HG03520 (cell line): ENCODE data around the gene VEZF1.

Source experiments
- ATAC-seq: cut with Tn5 transposase; IDR thresholded peaks from one replicate; pipeline ENCODE4 v1.9.1; 2021; ENCODE audit warnings: mild to moderate bottlenecking, moderate library complexity; ENCODE audit not compliant: unreplicated experiment

The VEZF1 gene

DNA sequence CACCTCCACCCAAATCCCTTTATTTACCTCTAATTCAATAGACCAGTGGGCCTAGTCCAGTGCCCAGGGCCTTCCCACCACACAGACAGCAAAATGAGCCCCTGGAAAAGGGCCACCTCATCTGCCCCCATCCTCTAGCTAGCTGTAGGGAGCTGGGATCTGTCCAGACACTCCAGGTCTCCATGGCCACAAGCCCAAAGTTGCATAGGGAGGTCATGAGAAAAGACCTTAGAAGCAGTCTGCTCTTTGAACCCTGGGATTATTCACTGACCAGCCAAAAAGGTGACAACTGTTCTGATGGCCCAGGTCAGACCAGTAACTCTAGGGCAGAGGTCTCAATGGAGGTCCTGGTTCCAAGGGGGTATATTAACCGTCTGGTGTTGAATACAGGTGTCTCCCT is 34.8 kb downstream of the VEZF1 start:
- ATAC-seq = no peak

DNA sequence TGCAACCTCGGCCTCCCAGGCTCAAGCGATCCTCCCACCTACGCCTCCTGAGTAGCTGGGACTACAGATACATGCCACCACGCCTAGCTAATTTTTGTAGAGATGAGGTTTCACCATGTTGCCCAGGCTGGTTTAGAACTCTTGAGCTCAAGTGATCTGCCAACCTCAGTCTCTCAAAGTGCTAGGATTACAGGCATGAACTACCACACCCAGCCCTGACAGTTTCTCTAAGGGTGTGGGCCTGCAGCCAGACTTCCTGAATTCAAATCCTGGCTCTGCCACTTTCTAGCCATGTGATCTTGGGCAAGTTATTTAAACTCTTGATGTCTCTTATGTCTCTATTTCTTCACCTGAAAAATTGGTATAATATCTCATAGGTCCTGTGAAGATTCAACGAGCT is 38.4 kb downstream of the VEZF1 start:
- ATAC-seq = no peak

DNA sequence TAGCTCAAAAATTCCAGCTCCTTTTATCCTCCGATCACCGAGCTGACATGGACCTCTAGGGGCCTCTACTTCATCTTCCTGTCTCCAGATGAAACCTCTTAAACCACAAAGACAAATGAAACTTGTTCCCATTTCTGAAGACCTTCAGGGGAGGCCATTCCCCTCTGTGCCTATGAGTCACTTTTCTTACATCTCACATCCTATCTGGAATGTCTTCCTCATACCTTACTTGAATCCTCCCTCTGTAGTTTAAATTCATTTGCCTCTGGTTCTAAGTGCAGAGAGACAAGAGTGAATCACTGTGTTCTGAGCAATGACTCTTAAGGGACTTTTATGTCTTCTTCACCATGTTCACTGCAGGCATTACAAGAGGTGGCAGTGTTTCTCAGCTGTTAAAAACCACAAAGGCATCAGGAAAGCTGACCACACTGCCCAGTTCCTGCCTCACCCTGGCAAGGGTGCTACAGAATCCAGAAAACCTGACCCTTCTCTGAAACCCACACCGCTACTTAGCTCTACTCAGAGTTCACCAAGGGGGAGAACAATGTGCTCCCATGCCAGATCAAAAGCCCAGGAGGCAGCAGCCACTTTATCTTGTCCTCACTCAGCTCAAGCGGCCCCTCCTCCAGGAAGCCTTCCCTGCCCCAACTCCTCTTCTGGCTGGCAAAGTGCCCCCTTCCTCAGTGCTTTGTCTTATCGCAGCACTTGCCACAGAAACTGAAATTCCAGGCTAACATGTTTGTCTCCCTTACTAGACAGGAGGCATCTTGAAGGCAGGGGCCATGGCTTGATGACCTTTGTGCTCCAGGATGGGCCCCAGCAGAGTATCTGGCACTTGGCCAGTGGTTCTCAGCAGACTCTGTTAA is 39.3 kb downstream of the VEZF1 start:
- no peak for ATAC-seq

DNA sequence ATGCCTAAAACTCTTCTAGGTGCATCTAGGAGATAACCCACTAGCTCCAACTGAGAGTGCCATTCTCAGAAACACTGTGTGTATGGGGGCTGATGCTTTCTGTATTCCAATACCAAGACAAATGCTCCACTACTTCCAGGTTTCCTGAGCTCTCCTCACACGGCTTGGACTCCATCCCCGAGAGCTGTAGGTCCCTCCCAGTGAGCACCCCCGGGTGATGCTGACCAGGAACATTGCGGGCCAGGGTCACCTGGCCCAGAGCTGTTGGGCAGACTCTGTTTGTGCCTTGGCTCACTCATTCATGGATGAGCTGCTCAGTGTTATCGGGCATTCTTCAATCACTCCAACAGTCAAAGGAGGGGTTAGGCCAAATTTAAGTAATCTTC is 39.9 kb downstream of the VEZF1 start:
- ATAC-seq = no peak

DNA sequence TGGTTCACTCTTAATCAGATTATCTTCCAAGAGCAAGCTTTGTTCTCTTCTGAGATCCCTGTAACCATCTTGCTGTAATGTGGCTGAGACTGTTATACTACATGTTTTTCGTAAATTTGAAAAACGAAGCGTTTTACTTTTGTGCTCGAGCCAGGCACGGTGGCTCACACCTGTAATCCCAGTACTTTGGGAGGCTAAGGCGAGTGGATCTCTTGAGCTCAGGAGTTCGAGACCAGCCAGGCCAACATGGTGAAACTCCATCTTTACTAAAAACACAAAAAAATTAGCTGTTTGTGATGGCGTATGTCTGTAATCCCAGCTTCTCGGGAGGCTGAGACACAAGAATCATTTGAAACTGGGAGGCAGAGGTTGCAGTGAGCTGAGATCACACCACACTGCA is 40.7 kb downstream of the VEZF1 start:
- ATAC-seq = no peak

DNA sequence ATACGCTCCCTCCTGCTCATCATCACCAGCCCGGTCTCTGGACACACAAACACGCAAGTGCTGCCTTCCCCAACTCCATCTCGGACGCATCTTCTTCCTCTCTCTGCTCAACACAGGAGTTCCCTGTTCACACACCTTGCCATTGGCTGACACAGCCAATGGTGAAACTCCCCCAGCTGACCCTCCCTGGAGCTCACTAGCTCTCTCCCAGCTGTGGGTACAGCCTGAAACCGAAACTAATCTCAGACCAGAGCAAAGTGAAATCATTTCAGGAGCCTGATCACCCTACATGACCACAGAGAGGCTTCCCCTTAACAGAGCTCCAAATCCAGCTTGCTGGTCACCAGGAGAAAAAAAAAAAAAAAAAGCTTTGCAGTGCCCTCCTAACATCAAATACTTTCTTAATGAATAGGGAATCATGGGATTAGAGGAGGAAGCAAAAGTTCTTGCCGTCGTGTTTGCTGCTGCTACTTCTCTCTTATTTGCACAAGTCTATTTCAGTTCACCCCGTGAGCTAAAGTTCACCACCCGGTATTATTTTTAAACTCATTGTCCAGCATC is 41.2 kb downstream of the VEZF1 start:
- ATAC-seq = peak; percentile 93

DNA sequence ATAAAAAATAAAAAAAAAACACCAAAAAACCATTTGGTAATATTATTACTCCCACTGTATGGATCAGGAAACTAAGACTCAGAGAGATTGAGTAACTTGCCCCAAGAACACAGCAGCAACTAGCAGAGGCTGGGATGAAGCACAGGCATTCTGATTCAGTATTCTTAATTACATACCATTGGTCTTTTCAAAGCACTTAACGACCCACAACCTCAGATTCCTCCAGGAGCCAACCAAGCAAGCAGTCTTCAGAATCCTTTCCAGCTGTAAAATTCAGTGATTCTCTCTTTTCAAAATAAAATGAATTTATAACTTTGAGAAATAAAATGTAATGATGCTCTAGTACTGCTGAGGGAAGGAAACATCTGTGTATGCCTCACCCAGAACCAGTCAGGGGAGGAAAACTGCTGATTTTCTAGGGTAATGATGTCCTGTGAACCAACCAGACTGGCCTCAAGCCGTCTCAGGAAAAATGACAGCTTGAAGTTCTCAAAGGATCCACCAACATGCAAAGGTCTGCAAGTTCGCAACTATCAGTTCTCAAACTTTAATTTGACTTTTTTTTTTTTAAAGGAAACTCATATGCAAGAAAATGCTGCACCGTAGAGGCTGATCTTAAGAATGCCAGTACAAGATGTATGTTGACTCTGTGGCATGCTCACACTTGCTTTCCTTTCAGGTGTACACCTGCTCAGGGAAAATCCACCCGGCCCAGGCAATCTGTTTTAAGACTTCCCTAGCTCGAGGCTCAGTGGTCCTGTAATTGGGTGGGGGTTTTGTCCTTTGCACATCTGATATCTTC is 41.9 kb downstream of the VEZF1 start:
- no peak for ATAC-seq

DNA sequence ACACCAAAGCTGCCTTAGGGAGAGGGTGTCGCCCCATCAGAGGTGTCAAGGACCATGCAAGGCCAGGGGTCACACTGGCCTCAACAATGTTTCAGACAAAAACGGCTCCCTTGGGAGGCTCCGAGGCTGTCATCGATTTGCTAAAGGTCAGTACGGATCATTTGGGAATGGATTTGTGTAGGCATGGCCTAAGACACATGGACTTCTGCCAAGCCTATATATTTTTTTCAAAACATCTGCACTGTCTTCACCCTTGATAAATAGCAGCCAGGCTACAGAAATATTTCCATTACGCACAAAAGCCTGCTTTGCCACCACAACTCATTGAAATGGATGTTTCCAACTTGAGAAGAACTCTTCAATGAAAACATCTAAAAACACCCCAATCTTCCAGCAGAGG is 43.1 kb downstream of the VEZF1 start:
- no peak for ATAC-seq

DNA sequence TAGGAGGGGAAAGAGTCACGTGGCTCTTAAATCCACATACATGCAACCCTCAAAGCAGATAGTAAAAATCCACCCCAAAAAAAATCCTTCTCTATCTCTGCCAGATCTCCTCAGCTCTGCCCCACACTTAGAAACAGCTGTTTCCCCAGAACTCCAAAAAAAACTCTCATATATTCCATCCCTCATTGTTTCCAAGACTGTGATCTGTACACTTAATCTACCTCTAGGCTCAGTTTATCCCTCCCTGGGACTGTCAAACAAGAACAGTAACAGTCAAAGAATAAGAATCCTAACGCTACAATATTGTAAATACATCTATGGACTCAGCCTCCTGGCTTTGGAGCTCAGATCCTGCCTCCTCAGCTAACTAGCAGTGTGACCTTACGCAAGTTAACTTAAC is 44.4 kb downstream of the VEZF1 start:
- no peak for ATAC-seq

DNA sequence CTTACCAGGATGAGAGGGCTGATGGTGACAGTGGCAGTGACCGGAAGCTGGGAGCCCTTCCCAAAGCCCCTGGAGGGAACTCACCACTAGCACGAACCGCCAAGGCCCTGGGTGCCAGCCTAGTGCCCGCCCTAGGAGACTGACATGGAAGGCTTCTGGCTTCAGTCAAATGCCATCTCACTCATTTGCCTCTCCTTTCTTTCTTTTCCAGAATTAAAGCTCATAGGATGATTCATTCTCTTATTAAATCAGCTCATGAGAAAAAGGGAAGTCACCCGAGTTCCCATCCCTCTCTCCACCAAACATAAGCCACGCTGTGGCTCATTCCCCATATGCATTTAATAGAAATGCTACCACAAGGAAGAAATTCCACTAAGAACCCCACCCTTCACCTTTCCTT is 44.9 kb downstream of the VEZF1 start:
- ATAC-seq = no peak

DNA sequence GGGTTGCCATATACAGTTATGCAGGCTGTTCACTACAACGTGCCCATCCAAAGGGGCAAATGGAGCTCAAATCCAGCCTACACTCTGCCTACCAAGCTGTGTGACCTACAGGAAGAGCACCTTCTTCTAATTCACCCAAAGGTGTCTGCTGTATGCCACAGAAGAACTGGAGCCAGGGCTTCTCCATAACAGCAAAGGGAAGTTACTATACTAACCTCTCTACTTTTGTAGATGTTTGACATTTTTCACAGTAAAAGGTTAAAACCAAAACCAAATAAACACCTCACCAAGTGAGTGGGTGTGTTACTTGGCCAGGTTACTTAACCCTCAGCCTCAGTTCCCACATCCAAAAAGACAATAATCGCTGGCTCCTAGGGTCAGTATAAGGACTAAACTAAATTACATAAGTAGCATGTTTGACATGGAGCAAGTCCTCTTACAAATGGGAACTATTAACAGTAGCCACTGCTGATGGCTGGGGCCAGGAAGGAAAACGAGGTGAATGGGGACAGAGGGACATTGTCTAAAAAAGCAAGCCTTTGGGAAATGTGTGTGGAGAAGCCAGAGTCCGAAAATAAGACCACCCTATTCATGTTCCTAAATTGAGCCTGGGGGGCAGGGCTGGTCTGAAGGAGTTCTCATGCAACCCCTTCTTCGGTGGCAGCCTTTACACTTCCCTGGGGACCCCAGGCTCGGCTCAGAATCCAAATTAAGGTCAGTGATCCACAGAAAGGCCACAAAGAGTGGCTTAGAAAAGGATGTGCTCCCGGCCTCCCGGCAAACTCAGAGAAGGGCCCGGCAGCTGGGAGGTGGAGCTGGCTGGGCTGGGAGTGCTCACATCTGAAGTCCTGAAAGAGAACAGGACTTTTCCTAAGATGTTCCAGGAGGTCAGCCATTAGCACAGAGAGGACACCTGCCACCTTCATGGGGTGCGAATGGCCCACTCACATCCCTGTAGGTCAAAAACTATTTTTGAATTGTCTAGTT is 46.4 kb downstream of the VEZF1 start:
- ATAC-seq = no peak

DNA sequence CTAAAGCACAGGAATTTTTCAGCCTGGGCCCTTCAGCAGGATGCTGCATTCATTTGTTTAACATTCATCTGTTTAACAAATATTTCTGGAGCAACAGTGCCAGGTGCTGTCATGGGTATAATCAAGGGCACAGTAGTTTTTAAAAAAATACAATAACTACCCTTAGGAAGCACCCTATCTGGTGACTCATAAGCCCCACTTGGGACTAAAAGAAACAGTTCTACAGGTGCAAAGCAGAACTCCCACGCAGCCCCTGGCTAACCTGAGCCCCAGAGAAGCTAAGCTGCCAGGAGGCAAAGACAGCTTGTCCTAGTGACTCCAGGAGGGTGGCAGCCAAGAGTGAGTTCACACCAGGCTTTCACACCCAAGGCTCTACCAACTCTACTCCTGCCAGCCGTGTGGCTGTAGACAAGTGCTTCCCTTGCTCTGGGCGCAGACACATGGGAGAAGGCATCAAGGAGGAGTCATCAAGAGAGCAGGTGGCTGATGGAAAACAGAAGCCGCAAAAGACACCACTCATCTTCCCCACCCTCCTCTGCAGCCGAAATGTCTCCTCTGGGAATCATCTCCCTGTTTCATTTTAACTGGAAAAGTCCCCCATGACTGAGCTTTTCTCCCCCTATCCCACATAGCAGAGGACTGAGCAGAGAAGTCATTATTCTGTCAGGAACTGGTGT is 47.3 kb downstream of the VEZF1 start:
- no peak for ATAC-seq

DNA sequence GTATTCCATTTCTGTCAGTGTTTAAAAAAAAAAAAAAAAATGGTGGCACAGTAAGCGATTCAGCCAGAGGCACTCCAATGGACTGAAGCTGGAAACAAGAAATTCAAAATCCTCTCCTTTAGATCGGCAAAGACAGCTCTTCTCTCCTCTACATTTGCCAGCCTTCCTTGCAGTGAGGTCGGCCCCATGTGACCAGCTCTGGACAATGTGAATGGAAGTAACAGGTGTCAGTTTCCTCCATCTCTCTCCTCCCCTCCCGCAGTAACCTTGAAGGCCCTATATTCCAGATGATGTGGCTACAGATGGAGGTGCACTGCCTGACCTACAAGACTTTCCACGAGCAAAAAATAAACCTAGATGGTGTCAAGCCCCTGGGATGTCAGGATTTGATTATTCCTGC is 47.8 kb downstream of the VEZF1 start:
- no peak for ATAC-seq

DNA sequence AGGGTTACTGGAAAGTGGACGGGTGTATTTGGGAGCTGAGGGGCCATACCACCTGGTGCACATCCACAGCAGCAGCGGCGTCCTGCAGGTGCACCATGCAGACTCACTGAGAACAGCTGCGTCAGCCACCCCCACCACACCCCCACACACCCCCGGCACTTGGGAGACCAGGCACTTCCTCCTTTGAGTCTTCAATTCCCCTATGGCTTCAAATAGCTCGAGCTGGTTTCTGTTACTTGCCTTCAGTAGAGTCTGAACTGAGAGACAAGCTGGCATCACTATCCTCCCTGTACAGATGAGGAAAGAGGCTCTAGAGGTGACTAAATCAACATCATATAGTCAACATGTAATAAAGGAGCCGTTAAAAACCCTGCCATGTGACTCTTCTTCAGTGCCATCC is 48.3 kb downstream of the VEZF1 start:
- ATAC-seq = peak; percentile 56

DNA sequence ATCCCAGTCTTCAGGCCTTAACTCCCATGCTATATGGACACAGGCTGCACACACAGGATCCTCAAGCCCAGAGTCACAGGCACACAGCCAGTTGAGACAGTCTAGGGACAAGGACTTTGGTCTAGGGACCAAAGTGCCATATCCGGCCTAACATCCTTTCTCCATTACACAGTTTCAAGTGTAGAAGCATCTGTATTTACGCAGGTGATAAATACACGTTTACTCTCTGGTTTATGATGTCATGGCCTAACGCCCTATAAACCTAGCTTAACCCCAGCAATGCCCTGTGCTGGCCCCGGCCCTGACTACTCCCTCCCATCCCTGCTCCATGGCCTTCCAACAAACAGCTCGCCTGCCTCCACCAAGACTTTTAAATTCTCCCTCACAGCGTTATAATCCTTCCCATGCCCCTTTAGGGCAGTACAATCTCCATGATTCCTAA is 50.0 kb downstream of the VEZF1 start:
- no peak for ATAC-seq

DNA sequence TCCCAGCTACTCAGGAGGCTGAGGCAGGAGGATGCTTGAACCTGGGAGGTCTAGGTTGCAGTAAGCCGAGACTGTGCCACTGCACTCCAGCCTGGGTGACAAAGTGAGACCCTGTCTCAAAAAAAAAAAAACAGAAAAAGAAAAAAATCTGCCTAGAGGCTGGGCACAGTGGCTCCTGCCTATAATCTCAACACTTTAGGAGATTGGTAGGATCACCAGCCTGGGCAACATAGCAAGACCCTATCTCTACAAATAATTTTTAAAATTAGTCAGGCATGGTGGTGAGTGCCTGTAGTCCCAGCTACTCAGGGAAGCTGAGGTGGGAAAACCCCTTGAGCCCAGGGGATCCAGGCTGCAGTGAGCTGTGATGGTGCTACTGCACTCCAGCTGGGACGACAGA is 50.6 kb downstream of the VEZF1 start:
- no peak for ATAC-seq

DNA sequence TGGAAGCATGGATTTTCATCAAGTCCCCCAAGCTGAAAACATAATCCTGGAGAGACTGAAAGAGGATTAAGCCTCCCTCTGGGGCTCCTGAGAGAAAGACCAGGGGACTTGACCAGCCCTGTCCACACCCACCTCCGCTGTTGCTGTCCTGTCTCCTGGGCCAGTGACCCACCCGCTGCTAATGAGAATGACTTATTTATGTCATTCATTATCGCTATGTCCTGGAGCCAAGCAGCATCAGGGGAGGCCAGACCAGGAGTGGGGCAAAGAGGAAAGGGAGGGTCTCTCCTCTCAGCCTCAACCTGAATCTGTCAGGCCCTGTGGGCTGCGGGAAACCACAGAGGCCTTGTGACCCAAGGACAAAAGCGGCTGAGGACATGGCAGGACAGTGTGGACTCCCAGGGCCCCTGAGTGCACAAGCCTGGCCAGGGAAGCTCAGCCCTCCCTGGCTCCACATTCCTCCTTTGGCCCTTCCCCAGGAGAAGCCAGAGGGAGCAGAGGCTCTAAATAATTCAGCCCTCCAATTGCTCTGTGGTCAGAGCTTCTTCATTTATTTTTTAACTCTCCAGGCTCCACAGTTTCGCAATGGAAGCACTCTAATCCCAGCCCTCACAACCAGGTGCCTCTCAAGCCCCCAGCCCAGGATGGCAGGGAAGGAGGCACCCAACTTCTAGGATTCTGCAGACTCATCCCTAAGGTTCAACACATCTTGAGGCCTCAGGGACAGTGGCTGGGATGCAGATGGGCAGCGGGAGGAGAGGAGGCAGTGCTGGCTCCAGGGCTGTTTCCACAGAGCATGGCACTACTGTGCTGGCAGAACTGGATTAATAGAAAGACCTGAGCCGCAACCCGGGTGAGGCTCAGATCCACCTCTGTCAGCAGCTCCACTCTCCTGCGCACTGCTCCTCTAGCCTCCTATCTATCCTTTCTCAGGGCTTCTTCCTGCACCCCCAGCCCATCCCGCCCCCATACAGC is 51.9 kb downstream of the VEZF1 start:
- no peak for ATAC-seq

DNA sequence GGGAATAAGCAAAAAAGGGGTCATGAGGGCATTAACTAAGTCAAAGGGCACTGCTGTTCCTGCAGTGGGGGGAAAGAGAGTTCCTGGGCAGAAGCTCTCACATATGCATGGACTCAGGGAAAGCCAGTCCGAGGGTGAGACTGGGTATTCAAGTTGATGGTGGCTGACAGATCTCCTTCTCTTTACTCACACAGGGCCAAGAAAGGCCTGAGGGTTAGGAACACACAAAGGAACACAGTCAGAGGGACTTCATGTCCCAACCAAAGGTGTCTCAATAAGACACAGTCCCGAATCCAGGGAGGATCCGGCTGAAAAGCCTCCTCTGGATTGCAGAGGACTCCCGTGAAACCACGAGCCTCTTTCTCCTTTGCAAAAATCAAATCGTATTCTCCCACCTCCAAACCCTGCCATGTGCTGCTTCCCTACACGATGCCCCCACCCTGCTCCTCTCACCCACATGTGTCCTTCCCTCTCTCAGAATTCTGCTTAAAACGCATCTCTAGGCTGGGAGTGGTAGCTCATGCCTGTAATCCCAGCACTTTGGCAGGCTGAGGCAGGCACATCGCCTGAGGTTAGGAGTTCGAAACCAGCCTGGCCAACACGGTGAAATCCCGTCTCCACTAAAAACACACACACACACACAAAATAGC is 56.4 kb downstream of the VEZF1 start:
- no peak for ATAC-seq
